HG03108 (cell line): Measurements from ENCODE around the gene LSM5.
"Not testable (repeated sequence)": the region's sequence is repeated elsewhere in the genome, so short reads cannot be mapped to it uniquely, and the experiment has no call there.

Experiments used
- ATAC-seq: cut with Tn5 transposase; IDR thresholded peaks from one replicate; pipeline ENCODE4 v1.9.1; 2021; ENCODE audit warnings: moderate library complexity; ENCODE audit not compliant: unreplicated experiment

LSM5 gene

DNA sequence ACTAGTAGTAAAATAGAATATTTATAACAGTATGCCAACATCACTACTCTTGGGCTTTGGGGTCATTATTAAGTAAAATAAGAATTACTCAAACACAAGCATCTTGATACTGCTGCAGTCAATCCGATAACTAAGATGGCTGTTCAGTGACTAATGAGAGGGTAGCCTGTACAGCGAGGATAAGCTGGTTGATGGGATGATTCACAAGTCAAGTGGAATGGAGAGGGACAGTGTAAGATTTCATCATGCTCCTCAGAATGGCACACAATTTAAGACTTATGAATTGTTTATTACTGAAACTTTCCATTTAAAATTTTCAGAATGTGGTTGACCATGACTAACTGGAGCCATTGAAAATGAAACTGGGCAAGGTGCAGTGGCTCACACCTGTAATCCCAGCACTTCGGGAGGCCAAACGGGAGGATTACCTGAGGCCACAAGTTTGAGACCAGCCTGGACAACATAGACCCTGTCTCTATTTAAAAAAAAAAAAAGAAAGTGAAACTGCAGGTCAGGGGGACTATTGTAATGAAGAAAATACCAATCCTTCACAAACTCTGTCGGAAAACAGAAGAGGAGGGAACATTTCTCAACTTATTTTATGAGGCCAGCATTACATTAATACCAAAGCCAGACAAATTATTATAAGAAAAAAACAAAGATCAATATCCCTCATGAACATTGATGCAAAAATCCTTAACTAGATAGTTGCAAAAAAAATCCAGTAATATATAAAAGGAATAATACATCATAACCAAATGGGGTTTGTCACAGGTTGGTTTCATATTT, 16.3 kb upstream of the LSM5 start:
- ATAC-seq = peak; percentile 81

DNA sequence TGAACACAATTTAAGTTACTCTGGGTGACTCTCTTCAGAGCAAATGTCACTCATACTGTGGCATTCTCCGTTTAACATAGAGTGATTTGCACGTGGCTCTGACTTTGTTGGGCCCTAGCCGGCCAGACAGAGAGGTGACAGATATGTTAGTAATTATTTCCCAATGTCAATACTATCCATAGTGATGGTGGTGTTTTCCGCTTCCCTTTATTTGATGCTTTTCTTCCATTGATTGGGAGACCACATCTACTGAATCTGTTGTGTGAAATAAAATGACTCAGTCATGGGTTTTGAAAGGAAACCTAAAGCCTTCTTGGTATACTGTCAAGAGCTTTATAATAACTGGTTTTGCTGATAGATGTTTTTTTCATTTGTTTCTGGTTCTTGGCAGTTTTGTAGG, 12.5 kb upstream of the LSM5 start:
- ATAC-seq = no peak

GRCh38 chr7:32501522-32501921, 11.3 kb upstream of the LSM5 start:
- no peak for ATAC-seq

DNA sequence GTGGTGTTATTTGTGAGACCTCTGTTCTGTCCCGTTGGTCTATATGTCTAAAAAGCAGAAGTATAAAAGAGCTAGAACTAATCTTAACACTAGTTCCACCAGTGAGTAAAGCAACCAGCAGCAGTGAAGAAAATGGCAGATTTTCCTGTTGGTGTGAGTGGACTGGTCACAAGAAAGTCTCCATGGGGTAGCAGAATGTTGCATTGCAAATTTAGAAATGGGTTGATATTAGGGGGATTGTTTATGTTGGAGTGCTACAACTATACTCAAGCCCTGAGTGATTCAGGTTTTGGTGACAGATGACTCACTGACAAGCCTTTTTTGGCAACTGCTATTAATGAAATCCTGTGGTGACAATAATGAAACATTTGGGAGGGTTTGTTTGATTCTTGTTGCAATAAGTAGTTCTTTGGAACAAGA, 10.8 kb upstream of the LSM5 start:
- peak; percentile 69 for ATAC-seq

DNA sequence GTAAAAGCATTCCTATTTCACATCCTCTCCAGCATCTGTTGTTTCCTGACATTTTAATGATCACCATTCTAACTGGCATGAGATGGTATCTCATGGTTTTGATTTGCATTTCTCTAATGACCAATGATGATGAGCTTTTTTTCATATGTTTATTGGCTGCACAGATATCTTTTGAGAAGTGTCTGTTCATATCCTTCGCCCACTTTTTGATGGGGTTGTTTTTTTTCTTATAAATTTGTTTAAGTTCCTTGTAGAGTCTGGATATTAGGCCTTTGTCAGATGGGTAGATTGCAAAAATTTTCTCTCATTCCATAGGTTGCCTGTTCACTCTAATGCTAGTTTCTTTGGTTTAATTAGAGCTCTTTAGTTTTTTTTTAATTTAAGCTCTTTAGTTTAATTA, 10.0 kb upstream of the LSM5 start:
- not testable (repeated sequence) for ATAC-seq

DNA sequence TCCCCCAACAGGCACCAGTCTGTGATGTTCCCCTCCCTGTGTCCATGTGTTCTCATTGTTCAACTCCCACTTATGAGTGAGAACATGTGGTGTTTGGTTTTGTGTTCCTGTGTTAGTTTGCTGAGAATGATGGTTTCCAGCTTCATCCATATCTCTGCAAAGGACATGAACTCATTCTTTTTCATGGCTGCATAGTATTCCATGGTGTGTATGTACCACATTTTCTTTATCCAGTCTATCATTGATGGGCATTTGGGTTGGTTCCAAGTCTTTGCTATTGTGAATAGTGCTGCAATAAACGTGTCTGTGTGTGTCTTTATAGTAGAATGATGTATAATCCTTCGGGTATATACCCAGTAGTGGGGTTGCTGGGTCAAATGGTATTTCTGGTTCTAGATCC, 9.6 kb upstream of the LSM5 start:
- not testable (repeated sequence) for ATAC-seq

GRCh38 chr7:32496052-32496813, 6.1 kb upstream of the LSM5 start:
- ATAC-seq = no peak

DNA sequence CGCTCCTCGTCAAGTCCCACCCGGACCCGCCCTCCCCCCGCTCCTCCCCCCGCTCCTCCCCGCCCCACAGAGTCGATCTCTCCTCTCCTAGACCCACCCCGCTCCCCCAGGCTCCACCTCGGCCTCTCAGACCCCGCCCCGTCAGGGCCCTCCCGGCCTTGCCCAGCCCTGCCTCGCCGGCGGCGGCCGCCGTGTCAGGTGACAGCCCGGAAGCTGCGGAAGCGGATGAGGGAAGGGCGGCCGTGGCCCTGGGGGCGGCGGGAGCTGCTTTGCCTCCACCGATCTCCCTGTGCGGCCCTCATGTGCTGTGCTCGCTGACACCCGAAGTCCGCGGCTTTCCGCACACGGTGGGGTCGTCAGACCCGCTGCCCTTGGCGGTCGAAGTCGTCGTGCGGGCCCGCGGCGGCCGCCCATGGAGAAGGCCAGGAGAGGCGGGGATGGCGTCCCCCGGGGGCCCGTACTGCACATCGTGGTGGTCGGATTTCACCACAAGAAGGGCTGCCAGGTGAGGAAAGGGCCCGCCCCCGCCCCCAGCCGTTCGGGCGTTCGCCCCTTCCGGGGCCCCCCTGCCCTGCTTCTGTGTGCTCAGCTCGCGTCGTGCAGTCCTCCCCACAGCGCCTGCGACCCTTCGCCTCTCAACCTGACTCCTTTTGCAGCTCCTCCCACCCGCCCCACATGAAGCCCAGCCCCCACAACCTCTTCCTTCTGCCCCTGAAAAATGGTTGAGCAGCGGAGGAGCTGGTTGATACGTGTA, 5.3 kb upstream of the LSM5 start, which contains the start of gene AVL9:
Gene AVL9 (plus strand): TSS at position 192 of the 754 bp plus-strand sequence. CDS start 221 bp downstream, at position 413.
- ATAC-seq = peak; percentile 95

DNA sequence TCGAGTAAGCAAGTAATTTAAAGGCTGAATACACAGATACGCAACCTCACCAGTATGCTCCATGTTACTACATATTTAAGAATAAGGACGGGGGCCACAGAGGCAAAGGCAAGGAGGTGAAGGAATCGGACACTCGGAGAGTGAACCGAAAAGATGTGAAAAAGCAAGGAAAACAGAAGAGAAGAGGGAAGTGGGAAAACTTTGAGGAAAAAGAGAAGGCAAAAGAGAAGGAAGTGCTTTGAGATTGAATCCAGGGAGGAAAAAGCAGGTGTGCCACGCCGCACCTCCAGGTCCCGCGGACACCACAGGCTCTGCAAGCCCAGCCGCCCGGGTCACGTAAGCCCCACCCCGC, 4.7 kb upstream of the LSM5 start:
- peak; percentile 4 for ATAC-seq

GRCh38 chr7:32489788-32490126, 423 bp downstream of the LSM5 start:
- ATAC-seq = no peak

DNA sequence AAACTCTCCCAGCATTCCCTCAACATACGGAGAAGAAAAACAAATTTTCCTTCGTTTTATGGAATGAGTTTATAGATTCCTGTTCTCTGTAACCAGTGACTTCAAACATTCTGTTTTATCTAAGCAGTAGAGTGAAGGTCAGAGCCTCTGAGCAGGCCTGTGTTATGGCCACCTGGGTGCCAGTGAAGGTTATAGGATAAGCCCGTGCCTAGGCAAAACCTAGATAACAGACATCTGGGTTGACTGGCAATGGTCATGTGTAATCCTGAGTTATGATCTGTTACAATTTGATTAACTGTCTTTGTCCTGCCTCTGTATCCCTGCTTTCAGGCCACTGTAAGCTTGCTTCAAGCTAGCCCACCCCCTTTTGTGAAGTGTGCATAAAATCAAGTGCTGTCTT, 8.3 kb downstream of the LSM5 start:
- no peak for ATAC-seq

GRCh38 chr7:32481176-32481575, 9.0 kb downstream of the LSM5 start:
- ATAC-seq = no peak

DNA sequence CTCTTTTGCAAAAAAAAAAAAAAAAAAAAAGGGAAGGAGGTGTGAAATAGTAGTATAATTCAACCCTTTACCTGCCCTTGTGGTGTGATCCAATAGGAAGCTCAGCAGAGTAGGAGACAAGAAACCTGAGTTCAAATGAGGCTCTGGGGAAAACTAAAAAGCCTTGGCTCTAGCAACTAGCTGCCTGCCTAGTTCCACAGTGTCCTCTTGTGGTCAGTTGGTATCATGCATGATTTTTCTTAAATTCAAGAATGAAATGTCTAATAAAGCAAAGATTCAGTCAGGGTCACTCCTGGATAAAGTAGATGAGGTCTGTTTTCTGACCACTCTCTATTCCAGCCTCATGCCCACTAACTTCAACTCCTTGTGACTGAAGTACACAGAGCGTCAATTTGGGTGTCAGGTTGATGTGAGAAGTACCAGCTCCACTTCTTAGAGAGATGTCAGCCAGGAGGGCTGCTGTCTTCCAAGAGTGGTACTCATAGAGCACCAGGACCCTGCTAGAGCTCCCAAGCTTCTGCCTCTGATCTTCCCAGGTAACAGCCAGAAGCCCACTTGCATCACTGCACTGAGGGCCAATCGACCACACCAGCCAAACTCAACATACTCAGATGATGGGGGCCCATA, 10.5 kb downstream of the LSM5 start:
- ATAC-seq = no peak

GRCh38 chr7:32477649-32477980, 12.6 kb downstream of the LSM5 start:
- no peak for ATAC-seq

DNA sequence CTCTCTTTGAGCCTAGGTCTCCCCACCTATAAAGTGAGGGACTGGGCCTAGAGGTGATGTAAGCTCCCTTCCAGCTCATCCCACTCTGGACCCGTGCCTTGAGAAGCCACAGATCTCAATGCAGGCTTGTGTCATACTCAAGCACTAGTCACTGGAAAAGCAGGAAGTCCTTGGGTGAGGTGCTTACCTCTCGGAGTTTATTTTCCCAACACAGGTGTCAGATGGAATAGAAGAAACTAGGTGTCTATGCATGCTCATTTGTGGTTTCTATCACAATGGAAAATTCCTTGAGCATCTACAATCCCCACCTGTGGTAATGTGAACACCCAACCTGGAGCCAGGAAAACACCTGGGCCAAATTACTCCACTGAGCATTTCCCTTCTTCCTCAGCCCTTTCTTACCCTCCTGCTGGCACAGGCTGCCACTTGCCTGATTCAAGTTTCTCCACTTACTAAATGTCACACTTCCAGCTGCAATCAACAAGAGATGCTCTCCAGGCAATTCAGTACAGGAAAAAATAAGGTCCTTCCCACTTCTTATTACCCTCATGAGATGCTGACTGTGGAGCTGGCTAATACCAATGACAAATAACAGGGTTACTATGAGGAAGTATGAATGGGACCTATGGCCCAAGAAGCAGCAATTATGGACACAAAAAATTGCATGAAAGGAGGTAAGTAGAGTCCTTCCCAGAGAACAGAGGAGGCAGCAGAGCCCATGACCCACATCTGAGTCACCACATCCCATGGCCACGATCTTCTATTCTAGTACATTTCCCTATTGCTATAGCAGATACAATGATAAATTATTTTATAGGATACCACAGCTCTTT, 13.1 kb downstream of the LSM5 start:
- ATAC-seq = no peak

- ATAC-seq = no peak
Observed at GRCh38 chr7:32474008-32474407, 16.2 kb downstream of the LSM5 start.

- no peak for ATAC-seq
Observed at GRCh38 chr7:32472015-32472414, 18.2 kb downstream of the LSM5 start.

GRCh38 chr7:32470871-32471270, 19.3 kb downstream of the LSM5 start:
- ATAC-seq = no peak

DNA sequence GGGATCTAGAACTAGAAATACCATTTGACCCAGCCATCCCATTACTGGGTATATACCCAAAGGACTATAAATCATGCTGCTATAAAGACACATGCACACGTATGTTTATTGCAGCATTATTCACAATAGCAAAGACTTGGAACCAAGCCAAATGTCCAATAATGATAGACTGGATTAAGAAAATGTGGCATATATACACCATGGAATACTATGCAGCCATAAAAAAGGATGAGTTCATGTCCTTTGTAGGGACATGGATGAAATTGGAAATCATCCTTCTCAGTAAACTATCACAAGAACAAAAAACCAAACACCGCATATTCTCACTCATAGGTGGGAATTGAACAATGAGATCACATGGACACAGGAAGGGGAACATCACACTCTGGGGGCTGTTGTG, 20.2 kb downstream of the LSM5 start:
- ATAC-seq = not testable (repeated sequence)

- not testable (repeated sequence) for ATAC-seq
Observed at GRCh38 chr7:32464641-32465416, 25.4 kb downstream of the LSM5 start.
